Fibroblast of lung (primary cell): ENCODE data around the gene DHX58. TPM values are rescaled to one million over a fixed set of nuclear protein-coding genes. Genes with fewer than 3 reads are reported as not detected.
A peak's percentile ranks its signal among the peaks of the same experiment; 100 is the strongest.

ENCODE experiments used
- DNase-seq, 2 donors: peaks; one replicate each; pipeline versions ENCODE4 v3.0.0 to v3.0.0-alpha.2; 2010; ENCODE audit warnings: low read depth in 2 of 2
- H2AFZ ChIP-seq: 2 replicates; pipeline ENCODE4 v1.5.1; 2012; ENCODE audit warnings: low read length, control low read depth, inconsistent platforms
- H3K27ac ChIP-seq: 2 replicates; pipeline ENCODE4 v1.5.1; 2011; ENCODE audit warnings: low read length, control low read depth; ENCODE audit not compliant: insufficient read depth
- H3K27me3 ChIP-seq: 2 replicates; pipeline ENCODE4 v1.5.1; 2011; ENCODE audit warnings: mild to moderate bottlenecking, low read length; ENCODE audit not compliant: control insufficient read depth, insufficient read depth
- H3K36me3 ChIP-seq: 2 replicates; pipeline ENCODE4 v1.5.1; 2011; ENCODE audit warnings: low read length; ENCODE audit not compliant: control insufficient read depth, insufficient read depth
- H3K4me1 ChIP-seq: 2 replicates; pipeline ENCODE4 v1.5.1; 2011; ENCODE audit warnings: low read length; ENCODE audit not compliant: control insufficient read depth, insufficient read depth; ENCODE audit errors: extremely low read depth
- H3K4me2 ChIP-seq: 2 replicates; pipeline ENCODE4 v1.5.1; 2011; ENCODE audit warnings: low read length, control low read depth; ENCODE audit not compliant: insufficient read depth; ENCODE audit errors: extremely low read depth
- H3K4me3 ChIP-seq, 4 experiments: fragments of 200-600 bp in 1 of 4; sonication (generic) in 1 of 4; replicated peaks in 1 of 4; 2 replicates each; pipeline ENCODE4 v1.5.1; 2011 to 2016; ENCODE audit warnings: low read length in 4 of 4, low read depth in 3 of 4, mild to moderate bottlenecking in 3 of 4, control low read depth in 2 of 4, inconsistent platforms in 1 of 4, mixed read lengths in 1 of 4; ENCODE audit not compliant: insufficient read depth in 1 of 4; ENCODE audit errors: control extremely low read depth in 1 of 4
- H3K79me2 ChIP-seq: 2 replicates; pipeline ENCODE4 v1.5.1; 2012; ENCODE audit warnings: mild to moderate bottlenecking, low read length, inconsistent platforms; ENCODE audit not compliant: control insufficient read depth, insufficient read depth
- H3K9ac ChIP-seq: 2 replicates; pipeline ENCODE4 v1.5.1; 2011; ENCODE audit warnings: mild to moderate bottlenecking, low read length, control low read depth; ENCODE audit not compliant: insufficient read depth
- H3K9me3 ChIP-seq: 2 replicates; pipeline ENCODE4 v1.5.1; 2012; ENCODE audit warnings: low read depth, low read length; ENCODE audit not compliant: control insufficient read depth, insufficient read depth
- H4K20me1 ChIP-seq: 2 replicates; pipeline ENCODE4 v1.5.1; 2011; ENCODE audit warnings: low read length; ENCODE audit not compliant: control insufficient read depth, insufficient read depth; ENCODE audit errors: extremely low read depth
- EZH2 ChIP-seq: IDR thresholded peaks from 2 replicates; pipeline ENCODE4 v1.5.1; 2012; ENCODE audit warnings: low read length, control low read depth, mild to moderate bottlenecking; ENCODE audit errors: missing control alignments
- polyA plus RNA-seq, 2 donors: library from polyadenylated mRNA; depleted of rRNA in 1 of 2; stranded (reverse) in 1 of 2; unstranded in 1 of 2; fragments of >200 nt; gene quantifications; 2 replicates each; pipeline ENCODE4 v1.2.1, GENCODE V29; 2011 to 2012; ENCODE audit warnings: missing spikeins in 1 of 2
- total RNA-seq: library from RNA; depleted of rRNA; stranded (reverse); fragments of >200 nt; gene quantifications from 2 replicates; pipeline ENCODE4 v1.2.1, GENCODE V29; 2014
- TF ChIP-seq, protein P1 (sequence below), 2 donors: IDR thresholded peaks in 1 of 2; conservative IDR thresholded peaks in 1 of 2; 1 replicate in 1 of 2; 2 replicates in 1 of 2; pipeline ENCODE4 v1.5.1; 2011 to 2012; ENCODE audit warnings: low read length in 2 of 2, control low read depth in 1 of 2, inconsistent platforms in 1 of 2, low read depth in 1 of 2, mild to moderate bottlenecking in 1 of 2

The DHX58 gene
- total and polyA plus RNA-seq, 2 donors (not counting 1 experiment from before 2014, with no cell fraction given) = 8.0 to 18.3 TPM

DNA sequence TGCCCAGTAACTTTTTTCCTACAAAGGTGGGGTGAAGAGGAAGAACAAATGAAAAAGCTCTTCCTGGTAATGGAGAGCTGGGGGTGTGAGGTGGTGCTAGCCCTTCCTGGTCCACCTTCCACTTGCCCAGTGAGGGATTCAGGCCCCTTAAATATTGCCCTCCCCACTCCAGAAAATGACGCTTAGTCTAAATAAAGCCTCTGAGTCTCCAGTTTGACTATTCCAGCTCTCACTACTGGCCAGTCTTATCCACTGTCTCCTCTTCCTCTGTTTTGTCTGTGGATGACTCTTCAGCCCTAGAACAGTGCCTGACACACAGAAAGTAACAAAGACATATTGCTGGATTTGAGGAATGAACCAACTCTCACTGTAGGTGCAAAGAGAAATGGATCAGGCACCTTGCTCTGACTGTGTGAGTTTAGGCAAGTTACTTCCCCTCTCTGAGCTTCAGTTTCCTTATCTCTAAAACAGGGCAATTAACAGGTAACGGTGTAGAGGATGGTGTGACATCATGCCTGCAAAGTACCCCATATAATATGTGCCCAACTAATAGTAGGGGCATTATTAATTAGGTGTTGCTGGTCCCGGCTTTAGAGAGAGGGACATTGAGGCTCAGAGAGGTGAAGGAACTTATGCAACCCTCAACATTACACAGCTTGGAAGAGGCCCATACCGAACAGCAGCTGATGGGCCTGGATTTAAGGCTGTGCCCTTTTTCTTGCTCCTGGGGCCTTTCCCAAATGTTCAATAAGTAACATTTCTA, 35.5 kb downstream of the DHX58 start:
- Histone ChIP-seq H3K9ac (no peak overlapping the region), H3K27ac (no peak overlapping the region), H3K9me3 (no peaks in the 10 kb centered on the region), H3K4me2 (no peak overlapping the region), H3K4me3 (no peak overlapping the region), H3K4me1 (no peaks in the 10 kb centered on the region), H2AFZ (no peak overlapping the region), H3K79me2 (no peaks in the 10 kb centered on the region), H3K27me3 (peaks cover 30% of the 10 kb centered on the region), H3K36me3 (no peaks in the 10 kb centered on the region), H4K20me1 (no peaks in the 10 kb centered on the region)
- no peak for DNase-seq
- TF ChIP-seq EZH2 = no peak
- TF ChIP-seq, protein P1, sequence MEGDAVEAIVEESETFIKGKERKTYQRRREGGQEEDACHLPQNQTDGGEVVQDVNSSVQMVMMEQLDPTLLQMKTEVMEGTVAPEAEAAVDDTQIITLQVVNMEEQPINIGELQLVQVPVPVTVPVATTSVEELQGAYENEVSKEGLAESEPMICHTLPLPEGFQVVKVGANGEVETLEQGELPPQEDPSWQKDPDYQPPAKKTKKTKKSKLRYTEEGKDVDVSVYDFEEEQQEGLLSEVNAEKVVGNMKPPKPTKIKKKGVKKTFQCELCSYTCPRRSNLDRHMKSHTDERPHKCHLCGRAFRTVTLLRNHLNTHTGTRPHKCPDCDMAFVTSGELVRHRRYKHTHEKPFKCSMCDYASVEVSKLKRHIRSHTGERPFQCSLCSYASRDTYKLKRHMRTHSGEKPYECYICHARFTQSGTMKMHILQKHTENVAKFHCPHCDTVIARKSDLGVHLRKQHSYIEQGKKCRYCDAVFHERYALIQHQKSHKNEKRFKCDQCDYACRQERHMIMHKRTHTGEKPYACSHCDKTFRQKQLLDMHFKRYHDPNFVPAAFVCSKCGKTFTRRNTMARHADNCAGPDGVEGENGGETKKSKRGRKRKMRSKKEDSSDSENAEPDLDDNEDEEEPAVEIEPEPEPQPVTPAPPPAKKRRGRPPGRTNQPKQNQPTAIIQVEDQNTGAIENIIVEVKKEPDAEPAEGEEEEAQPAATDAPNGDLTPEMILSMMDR (conservative IDR thresholded peaks at IDR 0.05 in 1 of 2, IDR thresholded peaks at IDR 0.05 in 1 of 2; ENCODE audit: low read depth in 1 of 2, low read length in 2 of 2) = no peak

DNA sequence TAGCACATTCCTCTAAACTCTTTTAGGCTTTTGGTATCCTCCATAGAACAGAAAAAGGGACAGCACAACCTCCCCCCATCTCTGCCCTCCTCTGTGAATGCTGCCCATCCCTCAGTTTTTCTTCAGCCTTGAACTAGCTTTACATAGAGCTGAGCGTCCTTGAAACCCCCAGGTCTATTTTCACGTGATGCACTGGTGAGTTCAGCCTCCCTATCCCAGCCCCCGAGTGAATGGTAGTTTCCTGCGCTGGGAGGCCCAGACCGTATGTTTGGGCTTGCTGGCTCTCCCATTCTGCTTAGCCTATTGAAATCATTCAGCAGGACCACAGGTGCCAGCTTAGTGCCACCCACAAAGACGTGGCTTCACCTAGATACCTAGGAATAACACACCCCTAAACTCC, 36.7 kb downstream of the DHX58 start:
- Histone ChIP-seq H3K79me2 (no peaks in the 10 kb centered on the region), H2AFZ (no peak overlapping the region), H4K20me1 (no peaks in the 10 kb centered on the region), H3K9ac (no peak overlapping the region), H3K27ac (no peak overlapping the region), H3K9me3 (no peaks in the 10 kb centered on the region), H3K27me3 (peaks cover 39% of the 10 kb centered on the region), H3K36me3 (no peaks in the 10 kb centered on the region), H3K4me3 (no peak overlapping the region), H3K4me1 (no peaks in the 10 kb centered on the region), H3K4me2 (no peak overlapping the region)
- no peak for DNase-seq
- TF ChIP-seq, protein P1 (conservative IDR thresholded peaks at IDR 0.05 in 1 of 2, IDR thresholded peaks at IDR 0.05 in 1 of 2; ENCODE audit: low read depth in 1 of 2, low read length in 2 of 2) = no peak
- TF ChIP-seq EZH2 = no peak

DNA sequence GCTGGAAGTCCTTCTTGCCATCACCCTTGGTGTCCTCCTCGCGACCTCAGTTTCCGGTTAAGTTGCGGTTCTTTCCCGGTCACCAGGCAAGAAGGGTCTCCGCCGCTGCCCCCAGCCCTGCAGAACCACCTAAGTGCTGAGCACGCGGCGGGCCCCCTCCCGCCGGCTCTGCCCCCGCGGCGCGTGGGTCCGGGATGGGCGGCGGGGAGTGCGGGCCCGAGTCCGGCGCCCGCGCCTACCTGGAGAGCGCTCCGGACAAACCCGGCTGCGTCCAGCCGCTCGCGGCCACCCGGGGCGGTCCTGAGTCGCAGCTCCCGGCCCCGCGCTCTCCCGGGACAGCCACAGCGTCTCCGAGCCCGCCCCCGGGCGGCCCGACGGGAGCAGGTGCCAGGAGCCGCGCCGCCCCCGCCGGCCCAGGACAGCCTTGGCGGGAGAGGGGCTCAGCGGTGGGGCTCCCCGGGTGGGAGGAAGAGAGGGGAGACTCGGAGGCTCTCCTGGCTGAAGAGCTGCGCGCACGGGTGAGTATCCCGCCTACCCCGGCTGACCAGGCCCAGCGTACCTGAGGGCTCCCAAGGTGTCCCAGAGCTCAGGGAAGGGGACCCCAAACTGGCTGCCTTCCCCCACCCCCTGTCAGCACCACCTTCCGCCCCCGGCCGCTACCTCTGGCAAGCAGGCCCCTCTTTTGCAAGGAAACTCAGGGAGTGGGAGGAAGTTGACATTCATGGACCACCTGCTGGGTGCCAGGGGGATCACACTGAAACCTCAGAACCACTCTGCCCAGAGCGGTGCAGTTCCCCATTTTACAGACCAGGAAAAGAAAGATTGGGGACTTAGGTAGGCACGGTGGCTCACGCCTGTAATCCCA, 40.0 kb downstream of the DHX58 start:
- H3K4me1 ChIP-seq = no peaks in the 10 kb centered on the region
- no peak overlapping the region for H3K4me2 ChIP-seq
- no peaks in the 10 kb centered on the region for H3K36me3 ChIP-seq
- no peak overlapping the region for H2AFZ ChIP-seq
- no peak overlapping the region for H3K27ac ChIP-seq
- H4K20me1 ChIP-seq = no peaks in the 10 kb centered on the region
- peak; percentile 42 for TF ChIP-seq EZH2
- TF ChIP-seq, protein P1 (conservative IDR thresholded peaks at IDR 0.05 in 1 of 2, IDR thresholded peaks at IDR 0.05 in 1 of 2; ENCODE audit: low read depth in 1 of 2, low read length in 2 of 2) = peak in 1 of 2 donors; percentile 3
- H3K9ac ChIP-seq = no peak overlapping the region
- no peaks in the 10 kb centered on the region for H3K9me3 ChIP-seq
- no peak for DNase-seq
- H3K79me2 ChIP-seq = no peaks in the 10 kb centered on the region
- H3K4me3 ChIP-seq = no peak overlapping the region
- H3K27me3 ChIP-seq = peaks cover 37% of the 10 kb centered on the region
